ENCODE measurements around the gene NOXA1. TPM values are rescaled to one million over a fixed set of nuclear protein-coding genes. Genes with fewer than 3 reads are reported as not detected.

Gene NOXA1
- total and polyA plus RNA-seq, 9 of the 15 experiments (the other 6 are each of a cell fraction or from before 2014, with no cell fraction given) = 0.07 to 1.2 (median 0.20) TPM; not detected in 4

DNA sequence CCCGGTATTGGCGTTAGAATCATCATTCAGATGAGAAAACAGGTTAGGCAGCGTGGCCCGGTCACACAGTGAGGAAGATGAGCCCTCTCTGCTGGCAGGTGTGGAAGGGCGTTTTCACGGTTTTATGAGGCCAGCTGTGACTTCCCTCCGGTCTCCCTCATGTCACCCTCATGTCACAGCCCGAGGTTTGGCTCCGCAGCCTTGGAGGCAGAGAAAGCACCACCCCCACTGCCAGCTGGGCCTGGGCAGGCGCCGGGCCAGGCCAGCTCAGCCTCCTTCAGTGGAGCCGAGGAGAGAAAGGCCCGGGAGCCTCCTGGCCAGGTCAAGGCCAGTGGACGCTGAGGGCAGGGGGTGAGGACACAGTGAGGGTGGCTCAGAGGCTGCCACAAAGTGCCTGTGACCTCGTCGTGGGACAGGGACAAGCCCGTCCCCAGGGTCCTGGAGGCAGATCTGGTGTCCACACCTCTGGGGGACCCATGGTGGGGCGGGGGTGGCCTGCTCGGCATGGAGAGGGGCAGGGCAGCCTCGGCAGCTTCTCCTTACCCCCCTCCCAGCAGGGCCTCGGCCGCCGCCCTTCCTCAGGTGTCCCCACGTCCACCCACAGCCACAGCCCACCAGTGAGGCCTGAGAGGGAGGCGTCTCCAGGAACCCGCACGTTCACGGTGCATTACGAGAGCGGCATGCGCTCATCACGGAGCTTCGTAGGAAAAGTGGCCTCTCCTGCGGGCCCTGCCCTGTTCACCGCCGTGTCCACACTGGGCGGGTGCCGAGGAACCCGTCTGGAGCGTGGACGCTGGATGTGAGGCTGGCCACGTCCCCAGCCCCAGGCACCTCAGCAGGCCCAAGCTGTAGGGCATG is 32.4 kb upstream of the NOXA1 start:
- Histone ChIP-seq H3K9me1 (ENCODE audit: control insufficient read depth, insufficient read depth, low read length) (no peaks in the 10 kb centered on the region), H3K9ac (ENCODE audit: insufficient read depth in 1 of 2, low read depth in 2 of 2, low read length in 2 of 2) (no peak overlapping the region; a peak in 1 of 4 replicates), H2AFZ (ENCODE audit: low read depth, low read length) (no peak overlapping the region), H3K4me3 (no peak overlapping the region), H3K9me3 (replicated peaks; ENCODE audit: control insufficient read depth, insufficient read depth, low read depth, low read length) (no peaks in the 10 kb centered on the region), H3K79me2 (ENCODE audit: control insufficient read depth, insufficient read depth, low read length) (no peaks in the 10 kb centered on the region), H3K4me1 (replicated peaks in 1 of 2; ENCODE audit: control insufficient read depth in 2 of 2, insufficient read depth in 2 of 2, low read length in 2 of 2) (peaks cover 0 to 64% of the 10 kb centered on the region in 2 experiments; a peak in 2 of 5 replicates), H3K4me2 (ENCODE audit: insufficient read depth, low read length) (no peak overlapping the region), H3K36me3 (ENCODE audit: control insufficient read depth, insufficient read depth, low read length) (0 out of 3 replicates have a peak, but pooled peaks cover 2% of the 10 kb centered on the region), H3K27me3 (ENCODE audit: control insufficient read depth in 2 of 2, insufficient read depth in 2 of 2, low read length in 2 of 2) (no peaks in the 10 kb centered on the region), H4K20me1 (replicated peaks; ENCODE audit: control insufficient read depth, insufficient read depth, low read length) (no peaks in the 10 kb centered on the region), H3K27ac (ENCODE audit: extremely low read depth, low read depth, low read length) (no peak overlapping the region)
- WGBS (ENCODE audit: insufficient coverage, low coverage, missing lambda C conversion rate) = 80% methylated on average over 31 of the region's 42 CpGs
- FAIRE-seq (no peak), ATAC-seq (no peak), DNase-seq (ENCODE audit: extremely low read depth in 1 of 4, low spot score in 3 of 4) (no peak)
- ChIA-PET POLR2A (no interaction called here), CTCF (ENCODE audit: low intra/inter-chr PET ratio) (no interaction called here)
- in situ Hi-C loops (cut with MboI) = no loop called here
- TF ChIP-seq COPS2 (conservative IDR thresholded peaks at IDR 0.05) (no peak), ZNF586 (CRISPR knock-in tag; conservative IDR thresholded peaks at IDR 0.05) (no peak), HNRNPUL1 (IDR thresholded peaks at IDR 0.05; ENCODE audit: low read length) (no peak), ZC3H11A (IDR thresholded peaks at IDR 0.05; ENCODE audit: low read depth, low read length) (no peak), HSF4 (CRISPR knock-in tag; IDR thresholded peaks at IDR 0.05; ENCODE audit: borderline replicate concordance) (no peak), OTX1 (CRISPR knock-in tag; IDR thresholded peaks at IDR 0.05) (no peak), ZFP30 (CRISPR knock-in tag; IDR thresholded peaks at IDR 0.05; ENCODE audit: borderline replicate concordance) (no peak)
- TF ChIP-seq, protein P1, sequence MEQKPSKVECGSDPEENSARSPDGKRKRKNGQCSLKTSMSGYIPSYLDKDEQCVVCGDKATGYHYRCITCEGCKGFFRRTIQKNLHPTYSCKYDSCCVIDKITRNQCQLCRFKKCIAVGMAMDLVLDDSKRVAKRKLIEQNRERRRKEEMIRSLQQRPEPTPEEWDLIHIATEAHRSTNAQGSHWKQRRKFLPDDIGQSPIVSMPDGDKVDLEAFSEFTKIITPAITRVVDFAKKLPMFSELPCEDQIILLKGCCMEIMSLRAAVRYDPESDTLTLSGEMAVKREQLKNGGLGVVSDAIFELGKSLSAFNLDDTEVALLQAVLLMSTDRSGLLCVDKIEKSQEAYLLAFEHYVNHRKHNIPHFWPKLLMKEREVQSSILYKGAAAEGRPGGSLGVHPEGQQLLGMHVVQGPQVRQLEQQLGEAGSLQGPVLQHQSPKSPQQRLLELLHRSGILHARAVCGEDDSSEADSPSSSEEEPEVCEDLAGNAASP (IDR thresholded peaks at IDR 0.05) = no peak
- TF ChIP-seq, protein P2, sequence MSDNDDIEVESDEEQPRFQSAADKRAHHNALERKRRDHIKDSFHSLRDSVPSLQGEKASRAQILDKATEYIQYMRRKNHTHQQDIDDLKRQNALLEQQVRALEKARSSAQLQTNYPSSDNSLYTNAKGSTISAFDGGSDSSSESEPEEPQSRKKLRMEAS (CRISPR knock-in tag; IDR thresholded peaks at IDR 0.05) = no peak
- TF ChIP-seq, protein P3, sequence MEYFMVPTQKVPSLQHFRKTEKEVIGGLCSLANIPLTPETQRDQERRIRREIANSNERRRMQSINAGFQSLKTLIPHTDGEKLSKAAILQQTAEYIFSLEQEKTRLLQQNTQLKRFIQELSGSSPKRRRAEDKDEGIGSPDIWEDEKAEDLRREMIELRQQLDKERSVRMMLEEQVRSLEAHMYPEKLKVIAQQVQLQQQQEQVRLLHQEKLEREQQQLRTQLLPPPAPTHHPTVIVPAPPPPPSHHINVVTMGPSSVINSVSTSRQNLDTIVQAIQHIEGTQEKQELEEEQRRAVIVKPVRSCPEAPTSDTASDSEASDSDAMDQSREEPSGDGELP (CRISPR knock-in tag; IDR thresholded peaks at IDR 0.05; ENCODE audit: borderline replicate concordance) = no peak
- TF ChIP-seq, protein P4, sequence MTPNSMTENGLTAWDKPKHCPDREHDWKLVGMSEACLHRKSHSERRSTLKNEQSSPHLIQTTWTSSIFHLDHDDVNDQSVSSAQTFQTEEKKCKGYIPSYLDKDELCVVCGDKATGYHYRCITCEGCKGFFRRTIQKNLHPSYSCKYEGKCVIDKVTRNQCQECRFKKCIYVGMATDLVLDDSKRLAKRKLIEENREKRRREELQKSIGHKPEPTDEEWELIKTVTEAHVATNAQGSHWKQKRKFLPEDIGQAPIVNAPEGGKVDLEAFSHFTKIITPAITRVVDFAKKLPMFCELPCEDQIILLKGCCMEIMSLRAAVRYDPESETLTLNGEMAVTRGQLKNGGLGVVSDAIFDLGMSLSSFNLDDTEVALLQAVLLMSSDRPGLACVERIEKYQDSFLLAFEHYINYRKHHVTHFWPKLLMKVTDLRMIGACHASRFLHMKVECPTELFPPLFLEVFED (CRISPR knock-in tag; conservative IDR thresholded peaks at IDR 0.05) = no peak
- no TSS peak for BruUV-seq (replicated peaks)
- intact Hi-C loops (cut with micrococcal nuclease) = no loop called here
